MCF 10A (cell line): ENCODE results near the gene RPL29. TPM values are rescaled to one million over a fixed set of nuclear protein-coding genes. Genes with fewer than 3 reads are reported as not detected.
"Not testable (repeated sequence)": the region's sequence is repeated elsewhere in the genome, so short reads cannot be mapped to it uniquely, and the experiment has no call there.

Experiments
- BruUV-seq: library from RNA; stranded (reverse); fragments of 400-500 nt; replicated peaks from 2 replicates; lab custom pipeline; 2021; lab: Mats Ljungman, UMichigan
- CTCF ChIA-PET: fragments of 300-600 bp; sonication (Branson Sonifier 250); formaldehyde crosslinking; extraction: SDS; loops from one replicate; lab custom pipeline; 2021; ENCODE audit warnings: antibody characterized with exemption, inconsistent platforms; lab: Yijun Ruan, JAX
- POLR2A ChIA-PET: fragments of 300-600, 350-650 bp; sonication (Branson Sonifier 250); formaldehyde crosslinking; extraction: SDS; loops from one replicate; lab custom pipeline; 2020; ENCODE audit warnings: antibody characterized with exemption, inconsistent platforms; lab: Yijun Ruan, JAX
- DNase-seq: peaks from one replicate; pipeline ENCODE4 v3.0.0-alpha.2; 2018; ENCODE audit not compliant: unreplicated experiment
- H3K27ac Mint-ChIP-seq: one replicate; pipeline ENCODE4 v1.8.0; 2022; ENCODE audit warnings: mild to moderate bottlenecking, low read depth, mixed read lengths; ENCODE audit not compliant: unreplicated experiment
- H3K27me3 Mint-ChIP-seq: one replicate; pipeline ENCODE4 v1.8.0; 2022; ENCODE audit warnings: mixed read lengths; ENCODE audit not compliant: insufficient read depth, unreplicated experiment
- H3K36me3 Mint-ChIP-seq: one replicate; pipeline ENCODE4 v1.8.0; 2022; ENCODE audit warnings: mild to moderate bottlenecking, moderate library complexity, mixed read lengths; ENCODE audit not compliant: insufficient read depth, unreplicated experiment
- H3K4me1 Mint-ChIP-seq: one replicate; pipeline ENCODE4 v1.8.0; 2022; ENCODE audit warnings: mixed read lengths; ENCODE audit not compliant: insufficient read depth, unreplicated experiment
- H3K4me3 Mint-ChIP-seq: one replicate; pipeline ENCODE4 v1.8.0; 2022; ENCODE audit warnings: mild to moderate bottlenecking, moderate library complexity, mixed read lengths; ENCODE audit not compliant: unreplicated experiment
- H3K9me3 Mint-ChIP-seq: one replicate; pipeline ENCODE4 v1.8.0; 2022; ENCODE audit warnings: mixed read lengths; ENCODE audit not compliant: unreplicated experiment
- intact Hi-C: fragments of 100-400 bp; cut with micrococcal nuclease; formaldehyde crosslinking; loops from 2 replicates; pipeline ENCODE4 v1.14.1; 2022
- total RNA-seq: library from RNA; stranded (reverse); gene quantifications from 2 replicates; pipeline ENCODE4 v1.2.3, GENCODE V29; 2022
- TF ChIP-seq, protein P1 (sequence below): fragments of 200-600 bp; IDR thresholded peaks from one replicate; pipeline ENCODE4 v1.8.0; 2022; ENCODE audit warnings: antibody characterized with exemption, mild to moderate bottlenecking; ENCODE audit not compliant: unreplicated experiment

Gene RPL29
- total RNA-seq, 1 experiment from 2014 or later = 1,551 TPM

GRCh38 chr3:52034651-52035050, 39.0 kb upstream of the RPL29 start:
- H3K4me1 Mint-ChIP-seq = peaks cover 28% of the 10 kb centered on the region
- intact Hi-C loops = no loop called here
- H3K27ac Mint-ChIP-seq = no peak overlapping the region
- TF ChIP-seq, protein P1, sequence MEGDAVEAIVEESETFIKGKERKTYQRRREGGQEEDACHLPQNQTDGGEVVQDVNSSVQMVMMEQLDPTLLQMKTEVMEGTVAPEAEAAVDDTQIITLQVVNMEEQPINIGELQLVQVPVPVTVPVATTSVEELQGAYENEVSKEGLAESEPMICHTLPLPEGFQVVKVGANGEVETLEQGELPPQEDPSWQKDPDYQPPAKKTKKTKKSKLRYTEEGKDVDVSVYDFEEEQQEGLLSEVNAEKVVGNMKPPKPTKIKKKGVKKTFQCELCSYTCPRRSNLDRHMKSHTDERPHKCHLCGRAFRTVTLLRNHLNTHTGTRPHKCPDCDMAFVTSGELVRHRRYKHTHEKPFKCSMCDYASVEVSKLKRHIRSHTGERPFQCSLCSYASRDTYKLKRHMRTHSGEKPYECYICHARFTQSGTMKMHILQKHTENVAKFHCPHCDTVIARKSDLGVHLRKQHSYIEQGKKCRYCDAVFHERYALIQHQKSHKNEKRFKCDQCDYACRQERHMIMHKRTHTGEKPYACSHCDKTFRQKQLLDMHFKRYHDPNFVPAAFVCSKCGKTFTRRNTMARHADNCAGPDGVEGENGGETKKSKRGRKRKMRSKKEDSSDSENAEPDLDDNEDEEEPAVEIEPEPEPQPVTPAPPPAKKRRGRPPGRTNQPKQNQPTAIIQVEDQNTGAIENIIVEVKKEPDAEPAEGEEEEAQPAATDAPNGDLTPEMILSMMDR = no peak
- H3K27me3 Mint-ChIP-seq = no peaks in the 10 kb centered on the region
- no peaks in the 10 kb centered on the region for H3K9me3 Mint-ChIP-seq
- DNase-seq = no peak
- CTCF ChIA-PET = interaction anchor here (0.7 kb wide), 1 partner anchor 19 kb away, joined by 3 read pairs; no protein-coding TSS in a partner anchor
- no peaks in the 10 kb centered on the region for H3K36me3 Mint-ChIP-seq
- POLR2A ChIA-PET = no interaction called here
- no peak overlapping the region for H3K4me3 Mint-ChIP-seq
- no TSS peak for BruUV-seq

GRCh38 chr3:52034212-52034611, 38.5 kb upstream of the RPL29 start:
- Mint-ChIP-seq H3K4me3 (no peak overlapping the region), H3K9me3 (no peaks in the 10 kb centered on the region), H3K27ac (no peak overlapping the region), H3K36me3 (no peaks in the 10 kb centered on the region), H3K4me1 (peaks cover 24% of the 10 kb centered on the region), H3K27me3 (no peaks in the 10 kb centered on the region)
- intact Hi-C loops = no loop called here
- DNase-seq = no peak
- TF ChIP-seq, protein P1 = no peak
- BruUV-seq = no TSS peak
- CTCF ChIA-PET = interaction anchor here (2.5 kb wide), 1 partner anchor 10 kb away, joined by 10 read pairs; no protein-coding TSS in a partner anchor
- POLR2A ChIA-PET = no interaction called here

- H3K27me3 Mint-ChIP-seq, H3K36me3 Mint-ChIP-seq, BruUV-seq, DNase-seq, H3K9me3 Mint-ChIP-seq, H3K4me3 Mint-ChIP-seq, intact Hi-C loops, H3K27ac Mint-ChIP-seq: not testable (repeated sequence)
- CTCF ChIA-PET = interaction anchor here (2.5 kb wide), 1 partner anchor 11 kb away, joined by 10 read pairs; no protein-coding TSS in a partner anchor
- H3K4me1 Mint-ChIP-seq = peaks cover 24% of the 10 kb centered on the region
- POLR2A ChIA-PET = interaction anchor here (0.9 kb wide), 1 partner anchor 244 kb away, joined by 3 read pairs; the partner anchor contains the start of gene WDR82
These were observed 38.1 kb upstream of the RPL29 start for GRCh38 chr3:52033748-52034147.

DNA sequence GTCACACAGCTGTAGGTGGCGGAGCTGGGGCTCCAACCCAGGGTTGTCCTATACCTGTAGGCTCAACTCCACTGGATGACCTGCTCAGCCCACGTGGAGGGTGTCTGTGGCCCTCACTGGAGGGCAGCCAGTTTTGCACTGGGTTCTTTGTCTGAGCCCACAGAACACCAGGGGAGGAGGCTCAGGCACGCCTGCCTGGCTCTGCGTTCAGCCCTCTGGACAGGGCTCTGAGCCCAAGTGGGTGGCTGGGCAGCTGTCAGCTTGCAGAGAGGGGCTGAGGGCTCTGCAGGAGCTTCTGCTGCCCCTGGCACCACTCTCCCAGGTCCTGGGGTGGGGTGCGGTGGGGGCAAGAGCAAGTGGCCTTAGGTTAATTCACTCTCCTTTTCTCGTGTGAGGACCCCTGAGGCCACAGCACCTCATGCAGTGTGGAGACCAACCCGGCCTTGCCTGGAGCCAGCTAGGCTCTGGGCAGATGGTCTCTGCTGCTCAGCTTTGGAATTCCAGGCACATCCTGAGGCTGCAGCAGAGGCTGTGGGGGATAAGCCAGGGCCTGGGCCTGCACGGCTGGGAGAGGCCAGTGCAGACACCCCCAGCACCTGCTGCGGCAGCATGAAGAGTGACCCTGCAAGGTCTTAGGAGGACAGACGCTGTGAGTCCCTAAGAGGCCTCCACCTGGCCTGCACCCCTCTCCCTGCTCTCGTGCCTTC, 37.2 kb upstream of the RPL29 start:
- TF ChIP-seq, protein P1 = no peak
- intact Hi-C loops = no loop called here
- POLR2A ChIA-PET = interaction anchor here (0.9 kb wide), 1 partner anchor 245 kb away, joined by 3 read pairs; the partner anchor contains the start of gene WDR82
- Mint-ChIP-seq H3K4me1 (peaks cover 18% of the 10 kb centered on the region), H3K9me3 (no peaks in the 10 kb centered on the region), H3K4me3 (no peak overlapping the region), H3K27me3 (no peaks in the 10 kb centered on the region), H3K36me3 (no peaks in the 10 kb centered on the region), H3K27ac (no peak overlapping the region)
- CTCF ChIA-PET = interaction anchor here (0.7 to 2.5 kb wide), 6 partner anchors 12 to 187 kb away, joined by 3 to 10 read pairs (median 4); no protein-coding TSS in a partner anchor
- DNase-seq = no peak
- no TSS peak for BruUV-seq
